T-helper 1 cell treated with Interleukin-12 subunit alpha and Interleukin-12 subunit beta and Interleukin-4 antibody, amounts not matched to agents 30 μg/mL and 1 μg/mL, for 36 hours (primary cell): ENCODE data around the gene ZFP69.

ENCODE experiments used
- H3K27ac Mint-ChIP-seq: one replicate; pipeline ENCODE4 v1.8.0; 2021; ENCODE audit warnings: mild to moderate bottlenecking, mixed read lengths
- H3K27me3 Mint-ChIP-seq: one replicate; pipeline ENCODE4 v1.8.0; 2021; ENCODE audit warnings: low read depth, mixed read lengths
- H3K36me3 Mint-ChIP-seq: one replicate; pipeline ENCODE4 v1.8.0; 2021; ENCODE audit warnings: low read depth, mixed read lengths
- H3K4me1 Mint-ChIP-seq: one replicate; pipeline ENCODE4 v1.8.0; 2021; ENCODE audit warnings: low read depth, mixed read lengths
- H3K4me3 Mint-ChIP-seq: one replicate; pipeline ENCODE4 v1.8.0; 2021; ENCODE audit warnings: mild to moderate bottlenecking, moderate library complexity, mixed read lengths
- H3K9me3 Mint-ChIP-seq: one replicate; pipeline ENCODE4 v1.8.0; 2021; ENCODE audit warnings: mixed read lengths

Gene ZFP69

GRCh38 chr1:40535732-40536131 lies 58.6 kb downstream of the ZFP69 start:
- H3K27me3 Mint-ChIP-seq: no peaks in the 10 kb centered on the region
- H3K4me1 Mint-ChIP-seq: peaks cover 23% of the 10 kb centered on the region
- H3K9me3 Mint-ChIP-seq: peaks cover 10% of the 10 kb centered on the region
- peaks cover 34% of the 10 kb centered on the region for H3K36me3 Mint-ChIP-seq
- H3K4me3 Mint-ChIP-seq: no peak overlapping the region
- no peak overlapping the region for H3K27ac Mint-ChIP-seq

- Mint-ChIP-seq H3K27me3 (no peaks in the 10 kb centered on the region), H3K4me1 (no peaks in the 10 kb centered on the region), H3K36me3 (peaks cover 48% of the 10 kb centered on the region), H3K4me3 (no peak overlapping the region), H3K27ac (no peak overlapping the region), H3K9me3 (peaks cover 8% of the 10 kb centered on the region)
These were observed 62.2 kb downstream of the ZFP69 start for GRCh38 chr1:40539338-40539737.
